NAMALWA (cell line): ENCODE data around the gene KRTAP8-1.
A peak's percentile ranks its signal among the peaks of the same experiment; 100 is the strongest.

ENCODE experiments used
- DNase-seq: peaks from one replicate; pipeline ENCODE4 v3.0.0-alpha.2; 2015; ENCODE audit warnings: low spot score

The KRTAP8-1 gene

GRCh38 chr21:30813174-30813573 lies at the start of gene KRTAP8-1:
KRTAP8-1 (minus strand) TSS chr21:30813274; CDS start chr21:30813220, 54 bp downstream.
- no peak for DNase-seq

GRCh38 chr21:30847627-30848500 lies 34.8 kb upstream of the KRTAP8-1 start:
- no peak for DNase-seq

- peak; percentile 7 for DNase-seq
Measured at GRCh38 chr21:30842990-30843389, 29.9 kb upstream of the KRTAP8-1 start.

- DNase-seq = peak; percentile 57
Measured at GRCh38 chr21:30839304-30839703, 26.2 kb upstream of the KRTAP8-1 start.

GRCh38 chr21:30838536-30838935 lies 25.5 kb upstream of the KRTAP8-1 start:
- DNase-seq = no peak

- peak; percentile 72 for DNase-seq
Measured at GRCh38 chr21:30831194-30831765, 18.2 kb upstream of the KRTAP8-1 start.

GRCh38 chr21:30829659-30830058 lies 16.6 kb upstream of the KRTAP8-1 start, which contains the start of gene KRTAP7-1:
KRTAP7-1 (minus strand) TSS chr21:30829759; CDS start chr21:30829698, 61 bp downstream.
- DNase-seq = no peak

GRCh38 chr21:30818837-30819610 lies 6.0 kb upstream of the KRTAP8-1 start:
- no peak for DNase-seq

GRCh38 chr21:30800605-30801004 lies 12.5 kb downstream of the KRTAP8-1 start:
- no peak for DNase-seq

GRCh38 chr21:30793581-30794314 lies 19.3 kb downstream of the KRTAP8-1 start:
- DNase-seq = no peak

GRCh38 chr21:30779249-30779648 lies 33.8 kb downstream of the KRTAP8-1 start:
- DNase-seq = no peak

GRCh38 chr21:30769724-30770431 lies 43.2 kb downstream of the KRTAP8-1 start:
- DNase-seq = no peak
